HepG2 (cell line): ENCODE measurements around the gene BLOC1S4. TPM values are rescaled to one million over a fixed set of nuclear protein-coding genes. Genes with fewer than 3 reads are reported as not detected.
A peak's percentile ranks its signal among the peaks of the same experiment; 100 is the strongest.

Experiments
- ADNP ChIP-seq: sonication (generic); formaldehyde crosslinking; IDR thresholded peaks from 2 replicates; pipeline ENCODE4 v1.4.0; 2020; ENCODE audit warnings: missing genetic modification reagents
- AGO2 ChIP-seq: fragments of 200-400 bp; formaldehyde crosslinking; optimal IDR thresholded peaks from 2 replicates; pipeline ENCODE3; 2017; ENCODE audit warnings: mild to moderate bottlenecking, low read depth, low read length, moderate library complexity
- CC2D1A ChIP-seq: sonication (generic); formaldehyde crosslinking; IDR thresholded peaks from 2 replicates; pipeline ENCODE4 v1.8.1; 2023; ENCODE audit warnings: mild to moderate bottlenecking, missing genetic modification reagents
- ETV5 ChIP-seq: IDR thresholded peaks from 2 replicates; pipeline ENCODE4 v1.6.1; 2018; ENCODE audit warnings: missing biosample characterization, missing genetic modification reagents, inconsistent platforms, borderline replicate concordance
- JUNB ChIP-seq: sonication (generic); formaldehyde crosslinking; IDR thresholded peaks from 2 replicates; pipeline ENCODE4 v1.8.0; 2022; ENCODE audit warnings: missing genetic modification reagents, mild to moderate bottlenecking, borderline replicate concordance
- LBX2 ChIP-seq: sonication (generic); formaldehyde crosslinking; IDR thresholded peaks from 2 replicates; pipeline ENCODE4 v1.5.0; 2020; ENCODE audit warnings: missing genetic modification reagents, mild to moderate bottlenecking, borderline replicate concordance
- MAX ChIP-seq: IDR thresholded peaks from 2 replicates; pipeline ENCODE4 v1.6.1; 2012; ENCODE audit warnings: inconsistent platforms
- MYPOP ChIP-seq: sonication (generic); formaldehyde crosslinking; IDR thresholded peaks from 2 replicates; pipeline ENCODE4 v1.8.1; 2023; ENCODE audit warnings: mild to moderate bottlenecking, moderate library complexity, missing genetic modification reagents
- NR0B2 ChIP-seq: sonication (generic); formaldehyde crosslinking; IDR thresholded peaks from 2 replicates; pipeline ENCODE4 v1.4.0; 2020; ENCODE audit warnings: mild to moderate bottlenecking, missing genetic modification reagents
- POGZ ChIP-seq: sonication (generic); formaldehyde crosslinking; IDR thresholded peaks from 2 replicates; pipeline ENCODE4 v1.4.0; 2020; ENCODE audit warnings: mild to moderate bottlenecking, missing genetic modification reagents
- PPARG ChIP-seq: conservative IDR thresholded peaks from 2 replicates; pipeline ENCODE4 v1.6.1; 2016; ENCODE audit warnings: missing biosample characterization, missing genetic modification reagents
- PRDM4 ChIP-seq: sonication (generic); formaldehyde crosslinking; IDR thresholded peaks from 2 replicates; pipeline ENCODE4 v1.9.0; 2021; ENCODE audit warnings: missing genetic modification reagents, borderline replicate concordance
- PREB ChIP-seq: sonication (generic); formaldehyde crosslinking; IDR thresholded peaks from 2 replicates; pipeline ENCODE4 v1.4.0; 2020; ENCODE audit warnings: missing genetic modification reagents
- ZBTB42 ChIP-seq: sonication (generic); formaldehyde crosslinking; IDR thresholded peaks from 2 replicates; pipeline ENCODE4 v1.5.0; 2020; ENCODE audit warnings: mild to moderate bottlenecking, missing genetic modification reagents
- ZBTB7B ChIP-seq: sonication (generic); formaldehyde crosslinking; IDR thresholded peaks from 2 replicates; pipeline ENCODE4 v1.4.0; 2020; ENCODE audit warnings: missing genetic modification reagents
- ZNF18 ChIP-seq: sonication (generic); formaldehyde crosslinking; IDR thresholded peaks from 2 replicates; pipeline ENCODE4 v1.8.0; 2022; ENCODE audit warnings: mild to moderate bottlenecking, missing genetic modification reagents; ENCODE audit not compliant: insufficient replicate concordance
- ZNF576 ChIP-seq: sonication (generic); formaldehyde crosslinking; IDR thresholded peaks from 2 replicates; pipeline ENCODE4 v1.4.0; 2020; ENCODE audit warnings: mild to moderate bottlenecking, missing genetic modification reagents
- ZNF670 ChIP-seq: sonication (generic); formaldehyde crosslinking; IDR thresholded peaks from 2 replicates; pipeline ENCODE4 v1.8.0; 2022; ENCODE audit warnings: mild to moderate bottlenecking, missing genetic modification reagents, borderline replicate concordance
- ZNF724P ChIP-seq: sonication (generic); formaldehyde crosslinking; IDR thresholded peaks from 2 replicates; pipeline ENCODE4 v1.8.0; 2022; ENCODE audit warnings: missing genetic modification reagents, borderline replicate concordance
- ZNF792 ChIP-seq: IDR thresholded peaks from 2 replicates; pipeline ENCODE4 v1.6.1; 2016
- polyA plus RNA-seq, 8 experiments: library from polyadenylated mRNA; depleted of rRNA in 3 of 8; stranded (reverse) in 7 of 8; unstranded in 1 of 8; fragments of >200 nt; fragmentation: Illumina TruSeq in 4 of 8; extraction: Trizol in 4 of 8; gene quantifications; 2 replicates each; pipeline versions ENCODE4 v1.2.1 to v1.2.3, GENCODE V29; 2011 to 2016; ENCODE audit warnings: low read depth in 4 of 8, missing spikeins in 1 of 8, mixed read lengths in 1 of 8; ENCODE audit not compliant: insufficient read depth in 1 of 8
- total RNA-seq, 5 experiments: library from RNA; depleted of rRNA; stranded (reverse); fragments of >200 nt; fragmentation: Illumina TruSeq; extraction: Trizol; gene quantifications; 2 replicates each; pipeline ENCODE4 v1.2.3, GENCODE V29; 2016; ENCODE audit warnings: low read depth in 1 of 5

BLOC1S4 gene
- total and polyA plus RNA-seq, 2 of the 13 experiments (the other 11 are each of a cell fraction or from before 2014, with no cell fraction given), result 15.5 to 20.9 TPM

- TF ChIP-seq ZNF670 (CRISPR knock-in tag) (peak; percentile 73; the same call in 1 of the 2 replicates), ZNF18 (CRISPR knock-in tag) (peak; percentile 92), ZBTB7B (peak; percentile 48; the same call in 1 of the 2 replicates), POGZ (CRISPR knock-in tag) (peak; percentile 62), ZNF792 (CRISPR knock-in tag) (0 out of 2 replicates have a peak, but pooled peaks have one; percentile 26), ETV5 (CRISPR knock-in tag) (peak; percentile 80), ADNP (CRISPR knock-in tag) (no peak), MYPOP (CRISPR knock-in tag) (peak; percentile 82), PREB (no peak), CC2D1A (no peak), NR0B2 (CRISPR knock-in tag) (0 out of 2 replicates have a peak, but pooled peaks have one; percentile 37), ZNF576 (CRISPR knock-in tag) (0 out of 2 replicates have a peak, but pooled peaks have one; percentile 53), JUNB (no peak), MAX (no peak), AGO2 (no peak), LBX2 (CRISPR knock-in tag) (no peak), PPARG (CRISPR knock-in tag) (peak; percentile 82), PRDM4 (CRISPR knock-in tag) (no peak), ZNF724P (CRISPR knock-in tag) (0 out of 2 replicates have a peak, but pooled peaks have one; percentile 39), ZBTB42 (CRISPR knock-in tag) (no peak)
Measured at GRCh38 chr4:6693231-6694176, 22.5 kb upstream of the BLOC1S4 start, which contains the start of gene S100P (continued).
